GM12864 (cell line): Measurements from ENCODE around the gene ATN1.
A peak's percentile ranks its signal among the peaks of the same experiment; 100 is the strongest.

Source experiments
- DNase-seq: peaks from one replicate; pipeline ENCODE4 v3.0.0-alpha.2; 2011; ENCODE audit warnings: low read depth
- H3K4me3 ChIP-seq: 2 replicates; pipeline ENCODE4 v1.5.1; 2011; ENCODE audit warnings: mild to moderate bottlenecking, low read depth, low read length, control low read depth
- TF ChIP-seq, protein P1 (sequence below): IDR thresholded peaks from 2 replicates; pipeline ENCODE4 v1.5.1; 2011; ENCODE audit warnings: low read depth, mild to moderate bottlenecking, moderate library complexity, low read length, control low read depth, inconsistent platforms; ENCODE audit errors: missing control alignments

ATN1 gene

DNA sequence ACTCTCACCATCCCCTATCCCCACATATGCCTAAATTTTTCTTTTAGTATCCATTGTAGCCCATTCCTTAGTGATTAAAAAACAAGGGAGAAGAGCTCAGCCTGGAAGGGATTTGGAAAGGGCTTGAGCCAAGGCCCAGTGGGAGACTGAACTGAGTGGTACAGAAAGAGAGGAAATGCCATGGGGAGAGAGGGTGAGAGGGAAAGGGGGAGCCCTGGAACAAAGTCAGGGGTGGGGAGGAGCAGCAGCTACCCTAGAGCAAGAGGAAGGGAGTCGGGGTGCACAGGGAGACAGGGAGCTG is 2.6 kb upstream of the ATN1 start:
- H3K4me3 ChIP-seq, result no peak overlapping the region
- no peak for DNase-seq
- TF ChIP-seq, protein P1, sequence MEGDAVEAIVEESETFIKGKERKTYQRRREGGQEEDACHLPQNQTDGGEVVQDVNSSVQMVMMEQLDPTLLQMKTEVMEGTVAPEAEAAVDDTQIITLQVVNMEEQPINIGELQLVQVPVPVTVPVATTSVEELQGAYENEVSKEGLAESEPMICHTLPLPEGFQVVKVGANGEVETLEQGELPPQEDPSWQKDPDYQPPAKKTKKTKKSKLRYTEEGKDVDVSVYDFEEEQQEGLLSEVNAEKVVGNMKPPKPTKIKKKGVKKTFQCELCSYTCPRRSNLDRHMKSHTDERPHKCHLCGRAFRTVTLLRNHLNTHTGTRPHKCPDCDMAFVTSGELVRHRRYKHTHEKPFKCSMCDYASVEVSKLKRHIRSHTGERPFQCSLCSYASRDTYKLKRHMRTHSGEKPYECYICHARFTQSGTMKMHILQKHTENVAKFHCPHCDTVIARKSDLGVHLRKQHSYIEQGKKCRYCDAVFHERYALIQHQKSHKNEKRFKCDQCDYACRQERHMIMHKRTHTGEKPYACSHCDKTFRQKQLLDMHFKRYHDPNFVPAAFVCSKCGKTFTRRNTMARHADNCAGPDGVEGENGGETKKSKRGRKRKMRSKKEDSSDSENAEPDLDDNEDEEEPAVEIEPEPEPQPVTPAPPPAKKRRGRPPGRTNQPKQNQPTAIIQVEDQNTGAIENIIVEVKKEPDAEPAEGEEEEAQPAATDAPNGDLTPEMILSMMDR, result no peak

DNA sequence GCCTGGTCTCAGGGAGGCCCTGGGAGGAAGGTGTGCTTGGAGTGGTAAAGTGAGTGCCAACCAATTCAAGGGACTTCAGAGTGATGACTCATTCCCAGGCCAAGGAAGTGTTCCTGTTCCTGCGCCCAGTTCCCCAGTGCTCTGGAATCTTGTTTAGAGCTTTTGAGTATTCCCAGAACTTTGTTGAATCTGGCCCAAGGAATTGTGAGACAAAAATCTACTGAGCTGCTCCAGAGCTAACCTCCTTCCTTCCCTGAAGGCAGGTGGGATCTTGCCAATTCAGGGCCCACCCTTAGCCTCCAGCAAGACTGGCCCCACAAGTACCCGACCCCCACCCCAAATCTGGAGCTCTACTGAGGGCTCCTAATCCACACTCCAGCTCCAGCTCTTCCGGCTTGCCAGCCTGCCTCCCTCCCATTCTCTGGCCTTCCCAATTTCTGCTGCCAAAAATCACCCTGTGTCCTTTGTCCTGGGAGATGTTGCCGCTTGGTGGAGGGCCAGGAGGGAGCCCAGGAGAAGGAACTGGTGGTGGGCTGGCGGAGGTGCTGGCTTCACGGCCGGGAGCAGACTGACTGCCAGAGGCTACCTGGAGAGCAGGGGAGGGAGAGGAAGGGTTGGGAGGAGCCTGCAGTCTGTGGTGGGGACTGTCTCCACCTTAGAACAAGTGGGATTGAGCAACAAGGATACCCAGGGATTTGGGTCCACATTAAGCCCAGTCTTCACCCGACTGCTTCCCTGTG is 2.0 kb upstream of the ATN1 start:
- no peak overlapping the region for H3K4me3 ChIP-seq
- TF ChIP-seq, protein P1, result no peak
- DNase-seq, result no peak

DNA sequence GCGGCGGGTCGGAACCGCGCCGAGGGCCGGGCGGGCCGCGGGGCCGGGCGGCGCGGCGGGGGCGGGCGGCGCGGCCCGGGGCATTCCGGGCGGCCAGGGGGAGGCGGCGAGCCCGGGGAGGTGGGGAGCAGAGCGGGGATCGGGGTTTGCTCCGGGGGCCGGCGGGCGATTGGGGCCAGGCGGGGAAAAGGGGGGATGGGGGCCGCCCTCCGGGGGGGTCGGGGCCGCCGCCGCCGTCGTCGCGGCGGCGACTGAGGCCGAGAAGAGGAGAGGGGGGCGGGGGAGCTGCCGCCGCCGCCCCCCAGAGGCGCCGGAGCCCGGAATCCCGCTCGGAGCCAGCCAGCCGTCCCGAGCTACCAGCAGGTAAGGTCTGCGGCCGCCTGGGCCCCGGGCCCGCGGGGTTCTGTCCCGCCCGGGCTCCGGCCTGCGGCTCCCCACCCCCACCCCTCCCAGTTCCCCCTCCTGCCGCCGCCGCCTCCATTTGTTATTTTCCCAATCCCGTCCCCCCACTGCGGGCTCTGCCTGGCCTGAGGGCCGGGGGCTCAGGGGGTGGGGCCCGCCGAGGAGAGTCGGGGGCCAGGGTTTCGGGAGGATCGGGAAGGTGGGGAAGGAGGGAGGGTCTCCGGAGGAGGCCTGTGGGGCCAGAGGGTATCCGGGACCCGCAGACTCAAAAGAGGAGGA is 403 bp downstream of the ATN1 start:
- TF ChIP-seq, protein P1, result no peak
- no peak for DNase-seq
- peak overlapping the region; percentile 77 for H3K4me3 ChIP-seq

DNA sequence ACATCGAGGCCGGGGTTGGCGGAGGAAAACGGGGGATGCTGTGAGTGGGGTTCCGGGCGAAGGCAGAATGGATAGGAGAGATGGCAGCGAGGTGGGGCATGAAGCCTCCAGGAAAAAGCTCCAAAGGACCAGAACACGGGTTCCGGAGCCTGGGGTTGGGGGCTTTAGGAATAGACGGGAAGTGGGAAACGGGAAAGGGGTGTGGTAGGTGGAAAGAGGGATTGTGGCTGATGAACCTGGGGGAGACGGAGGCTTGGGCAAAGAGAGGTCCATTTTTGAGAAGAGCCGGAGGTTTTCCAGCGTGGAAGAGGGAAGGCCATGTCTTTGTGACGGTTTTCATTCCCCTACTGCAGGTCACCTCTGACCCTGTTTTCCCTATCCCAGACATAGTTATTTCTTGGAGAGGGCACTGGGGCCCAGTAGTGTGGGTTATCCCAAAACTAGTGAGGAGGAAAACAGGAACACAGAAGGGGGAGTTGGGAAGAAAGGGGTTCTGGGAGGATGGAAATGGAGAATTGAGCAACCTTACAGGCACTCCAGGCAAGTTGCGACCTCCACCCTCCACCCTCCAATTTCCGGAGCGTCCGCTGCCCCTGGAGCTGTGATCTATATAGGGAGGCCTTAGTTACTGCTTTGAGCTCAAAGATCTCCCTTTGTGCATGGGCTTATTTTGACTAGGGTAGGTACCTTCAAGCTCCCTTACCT is 1.1 kb downstream of the ATN1 start:
- H3K4me3 ChIP-seq, result peak overlapping the region; percentile 77
- no peak for DNase-seq
- TF ChIP-seq, protein P1, result no peak

DNA sequence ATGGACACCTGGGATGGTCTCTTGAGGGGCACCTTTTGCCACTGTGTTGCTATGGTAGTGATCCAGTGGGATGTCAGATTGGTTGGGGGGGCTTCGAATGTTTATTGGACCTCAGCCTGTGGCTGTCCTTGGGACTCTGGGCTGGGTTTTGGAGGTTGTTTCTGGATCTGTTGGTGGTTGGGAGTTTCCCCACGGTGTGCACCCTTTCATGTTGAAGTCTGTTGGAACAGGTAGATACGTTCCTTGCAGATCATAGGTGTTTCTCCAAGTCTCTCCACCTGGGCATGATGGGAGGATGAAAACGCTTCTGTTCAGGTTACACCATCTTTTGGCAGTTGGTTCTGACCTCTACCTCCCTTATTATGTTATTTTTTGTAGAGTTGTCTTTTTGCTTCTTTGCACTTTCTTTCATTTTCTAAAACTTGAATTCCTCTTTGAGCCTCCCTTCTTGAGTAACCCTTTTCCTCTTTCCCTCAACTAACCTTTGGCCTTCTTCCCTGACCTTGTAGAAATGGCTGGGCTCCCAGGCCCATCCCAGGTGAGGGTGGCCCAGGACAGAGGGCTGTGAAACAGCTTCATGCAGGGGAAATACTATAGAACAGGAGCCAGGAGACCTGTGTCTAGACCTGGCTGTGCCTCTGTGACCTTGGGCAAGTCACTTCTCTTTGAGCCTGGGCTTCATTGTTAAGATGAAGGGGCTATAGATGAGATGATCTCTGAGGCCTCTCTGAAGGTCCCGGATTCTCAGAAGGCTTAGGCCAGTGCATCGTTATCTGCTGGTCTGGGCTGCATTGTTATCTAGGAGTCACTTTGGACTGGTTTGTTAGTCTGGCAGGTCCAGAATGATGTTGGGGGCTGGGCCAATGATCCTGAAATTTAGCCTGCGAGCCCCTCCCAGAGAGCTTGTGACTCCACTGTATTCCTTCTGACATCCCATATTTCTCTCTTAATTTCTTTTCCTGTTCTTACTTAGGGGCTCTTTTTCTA is 2.0 kb downstream of the ATN1 start:
- TF ChIP-seq, protein P1, result no peak
- peak overlapping the region; percentile 77 for H3K4me3 ChIP-seq
- no peak for DNase-seq

DNA sequence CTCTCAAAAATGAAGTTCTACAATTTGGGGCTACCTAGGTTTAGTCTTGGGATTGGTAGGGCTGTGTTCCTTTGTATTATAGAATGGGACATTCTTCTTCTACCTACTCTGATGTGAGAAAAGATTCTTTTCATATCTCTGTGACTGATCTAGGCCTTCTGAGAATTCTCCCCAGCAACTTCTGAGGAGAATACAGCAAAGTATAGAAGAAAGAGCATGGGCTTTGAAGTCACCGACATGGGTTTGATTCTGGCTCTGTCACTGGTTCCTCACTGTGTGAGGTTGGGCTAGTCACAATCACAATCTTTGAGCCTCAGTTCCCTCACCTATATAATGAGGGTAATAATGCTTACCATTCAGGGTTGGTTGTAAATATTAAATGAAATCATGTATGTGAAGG is 5.0 kb downstream of the ATN1 start:
- no peak for DNase-seq
- TF ChIP-seq, protein P1, result no peak
- H3K4me3 ChIP-seq, result no peak overlapping the region
